Prostate gland (tissue), 2 donors: ENCODE results near the gene THAP8. TPM values are rescaled to one million over a fixed set of nuclear protein-coding genes. Genes with fewer than 3 reads are reported as not detected.
A peak's percentile ranks its signal among the peaks of the same experiment; 100 is the strongest.

Experiments
- DNase-seq: peaks from one replicate; pipeline ENCODE4 v3.0.0-alpha.2; 2019; ENCODE audit warnings: low spot score
- H3K27ac ChIP-seq, 2 donors: fragments of 200-600 bp; sonication (generic); 2 replicates each; pipeline ENCODE4 v1.5.1; 2017 to 2019
- H3K27me3 ChIP-seq: fragments of 200-600 bp; sonication (generic); replicated peaks from 2 replicates; pipeline ENCODE4 v1.5.1; 2019; ENCODE audit not compliant: insufficient read depth
- H3K36me3 ChIP-seq, 2 donors: fragments of 200-600 bp; sonication (generic); 1 replicate in 1 of 2; 2 replicates in 1 of 2; pipeline versions ENCODE4 v1.5.1 to v1.8.1; 2017 to 2019
- H3K4me1 ChIP-seq: fragments of 200-600 bp; sonication (generic); replicated peaks from 2 replicates; pipeline ENCODE4 v1.5.1; 2019
- H3K4me3 ChIP-seq, 2 donors: fragments of 200-600 bp; sonication (generic); 2 replicates each; pipeline ENCODE4 v1.5.1; 2017 to 2019
- H3K9me3 ChIP-seq: fragments of 200-600 bp; sonication (generic); 2 replicates; pipeline ENCODE4 v1.5.1; 2017
- POLR2A ChIP-seq: fragments of 450-650 bp; IDR thresholded peaks from one replicate; pipeline ENCODE4 v1.6.1; 2016; ENCODE audit warnings: antibody characterized with exemption, mild to moderate bottlenecking
- POLR2AphosphoS5 ChIP-seq: sonication (generic); formaldehyde crosslinking; IDR thresholded peaks from one replicate; pipeline ENCODE4 v1.6.1; 2017; ENCODE audit warnings: antibody characterized with exemption
- WGBS: methylation state at CpG from one replicate; pipeline ENCODE4 v1.1.5; 2018; 5-methylcytosine and 5-hydroxymethylcytosine counted together
- intact Hi-C: fragments of 100-400 bp; cut with DNase I; formaldehyde crosslinking; loops from one replicate; pipeline ENCODE4 v1.14.2; 2022
- total RNA-seq, 2 donors: library from RNA; depleted of rRNA; stranded (reverse); fragments of >200 nt; gene quantifications; one replicate each; pipeline ENCODE4 v1.1.0, GENCODE V29; 2016
- TF ChIP-seq, protein P1 (sequence below), 4 experiments: fragments of 200-600 bp in 2 of 4; fragments of 450-650 bp in 2 of 4; sonication (generic) in 2 of 4; IDR thresholded peaks; 1 replicate in 3 of 4; 2 replicates in 1 of 4; pipeline ENCODE4 v1.5.1; 2016 to 2019; ENCODE audit warnings: antibody characterized with exemption in 4 of 4, mild to moderate bottlenecking in 2 of 4, moderate library complexity in 2 of 4

Gene THAP8
- total RNA-seq, 2 donors from 2014 or later: 12.0 to 21.9 TPM

DNA sequence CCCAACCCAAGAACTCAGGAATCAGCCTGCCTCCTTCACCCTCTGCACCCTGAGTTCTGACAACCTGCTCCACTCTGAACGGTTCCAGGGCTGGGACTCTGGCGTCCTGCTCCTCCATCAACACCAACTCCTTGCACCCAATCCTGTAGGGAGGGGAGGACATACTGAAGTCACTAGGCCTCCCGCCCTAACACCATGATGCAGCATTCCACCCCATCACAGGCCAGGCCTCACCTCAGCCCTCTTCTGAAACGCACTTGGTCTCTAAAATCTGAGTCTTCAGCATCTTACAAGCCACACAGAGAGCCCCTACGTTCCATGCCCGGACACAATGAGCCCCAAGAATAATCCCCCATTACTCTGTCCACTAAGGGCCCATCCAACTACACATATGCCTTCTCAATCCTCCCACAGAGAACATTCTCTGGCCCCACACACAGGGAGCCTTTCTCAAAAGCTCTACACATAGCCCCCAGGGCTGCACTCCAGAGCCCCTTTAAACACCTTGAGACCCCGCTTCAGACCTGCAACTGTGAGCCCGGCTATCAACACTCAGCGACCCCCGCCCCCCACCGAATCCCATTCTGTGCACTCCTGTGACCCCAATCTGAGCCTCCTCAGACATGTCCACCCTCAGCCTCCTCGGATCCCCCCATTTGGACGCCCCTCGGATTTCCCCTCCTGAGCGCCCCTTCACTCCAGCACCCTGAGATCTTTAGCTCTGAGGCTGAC is 40.6 kb downstream of the THAP8 start:
- intact Hi-C loops: loop anchor here (5.0 kb wide), 1 partner anchor 39 kb away; the partner anchor contains the start of genes THAP8 and WDR62
- H3K36me3 ChIP-seq: no peaks in the 10 kb centered on the region
- TF ChIP-seq POLR2AphosphoS5 (no peak), POLR2A (no peak)
- H3K4me1 ChIP-seq: peaks cover 4% of the 10 kb centered on the region
- H3K4me3 ChIP-seq: peak overlapping the region; percentile 44 to 57
- no peak for DNase-seq
- peak overlapping the region; percentile 70 for H3K27ac ChIP-seq
- H3K9me3 ChIP-seq: no peaks in the 10 kb centered on the region
- 25% methylated on average over 15 of the region's 15 CpGs for WGBS
- no peaks in the 10 kb centered on the region for H3K27me3 ChIP-seq

DNA sequence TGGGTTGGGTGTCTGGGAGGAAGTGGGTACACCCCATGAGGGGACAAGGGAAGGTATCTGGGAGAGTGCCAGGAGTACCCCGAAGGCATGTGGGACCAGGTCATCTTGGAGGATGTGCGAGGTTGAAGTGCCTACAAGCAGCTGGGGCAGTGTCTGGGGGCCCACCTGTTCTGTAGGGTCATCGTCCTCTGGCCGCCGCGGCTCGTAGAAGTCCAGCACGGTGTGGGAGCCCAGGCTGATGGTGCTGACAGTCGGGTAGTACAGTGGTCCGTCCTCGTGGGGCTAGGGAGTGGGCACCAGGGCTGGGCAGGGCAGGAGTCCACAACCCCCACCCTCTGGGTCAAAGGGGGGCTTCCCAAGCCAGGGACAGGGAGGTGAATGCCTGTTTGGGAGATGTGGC is 43.7 kb downstream of the THAP8 start:
- H3K27ac ChIP-seq: no peak overlapping the region
- 96% methylated on average over 11 of the region's 11 CpGs for WGBS
- no peak for DNase-seq
- no peaks in the 10 kb centered on the region for H3K9me3 ChIP-seq
- H3K36me3 ChIP-seq: no peaks in the 10 kb centered on the region
- peaks cover 4% of the 10 kb centered on the region for H3K4me1 ChIP-seq
- no peaks in the 10 kb centered on the region for H3K27me3 ChIP-seq
- intact Hi-C loops: loop anchor here (5.0 kb wide), 1 partner anchor 42 kb away; the partner anchor contains the start of genes THAP8 and WDR62
- TF ChIP-seq POLR2AphosphoS5 (no peak), POLR2A (no peak)
- TF ChIP-seq, protein P1, sequence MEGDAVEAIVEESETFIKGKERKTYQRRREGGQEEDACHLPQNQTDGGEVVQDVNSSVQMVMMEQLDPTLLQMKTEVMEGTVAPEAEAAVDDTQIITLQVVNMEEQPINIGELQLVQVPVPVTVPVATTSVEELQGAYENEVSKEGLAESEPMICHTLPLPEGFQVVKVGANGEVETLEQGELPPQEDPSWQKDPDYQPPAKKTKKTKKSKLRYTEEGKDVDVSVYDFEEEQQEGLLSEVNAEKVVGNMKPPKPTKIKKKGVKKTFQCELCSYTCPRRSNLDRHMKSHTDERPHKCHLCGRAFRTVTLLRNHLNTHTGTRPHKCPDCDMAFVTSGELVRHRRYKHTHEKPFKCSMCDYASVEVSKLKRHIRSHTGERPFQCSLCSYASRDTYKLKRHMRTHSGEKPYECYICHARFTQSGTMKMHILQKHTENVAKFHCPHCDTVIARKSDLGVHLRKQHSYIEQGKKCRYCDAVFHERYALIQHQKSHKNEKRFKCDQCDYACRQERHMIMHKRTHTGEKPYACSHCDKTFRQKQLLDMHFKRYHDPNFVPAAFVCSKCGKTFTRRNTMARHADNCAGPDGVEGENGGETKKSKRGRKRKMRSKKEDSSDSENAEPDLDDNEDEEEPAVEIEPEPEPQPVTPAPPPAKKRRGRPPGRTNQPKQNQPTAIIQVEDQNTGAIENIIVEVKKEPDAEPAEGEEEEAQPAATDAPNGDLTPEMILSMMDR (IDR thresholded peaks at IDR 0.05): no peak
- no peak overlapping the region for H3K4me3 ChIP-seq

DNA sequence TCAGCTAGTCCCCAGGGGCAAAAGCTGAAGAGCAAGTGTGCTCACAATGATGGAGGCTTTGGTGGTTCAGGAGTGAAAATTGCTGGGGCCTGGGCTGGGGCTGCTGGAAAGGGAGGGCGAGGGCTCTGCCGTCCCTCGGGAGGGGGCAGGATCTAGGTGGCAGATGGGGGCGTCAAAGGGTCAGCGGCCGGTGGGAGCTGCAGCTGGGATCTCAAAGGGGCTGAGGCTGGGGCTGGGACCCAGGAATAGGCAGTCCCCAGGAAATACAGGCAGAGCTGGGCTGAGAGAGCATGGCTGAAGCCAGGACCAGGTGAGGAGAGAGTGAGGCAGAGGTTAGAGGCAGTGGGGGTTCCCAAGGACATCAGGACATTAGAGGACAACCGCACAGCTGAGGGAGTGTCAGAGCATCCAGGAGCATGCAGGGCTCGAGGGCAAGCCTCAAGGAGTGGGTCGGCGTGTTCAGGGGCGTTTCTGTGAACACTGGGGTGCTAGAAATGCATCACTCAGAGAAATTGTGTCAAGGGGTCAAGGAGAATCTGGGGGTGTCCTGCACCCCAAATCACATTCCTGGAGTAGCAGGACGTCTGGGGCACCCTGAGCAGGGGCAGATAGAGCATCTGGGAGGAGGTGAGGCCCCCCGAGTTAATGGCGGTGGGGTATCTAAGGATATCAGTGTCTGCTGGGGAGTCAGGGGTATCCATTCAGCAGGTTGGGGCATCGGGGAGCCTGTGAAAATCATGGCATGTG is 44.3 kb downstream of the THAP8 start:
- 48% methylated on average over 15 of the region's 15 CpGs for WGBS
- Histone ChIP-seq H3K27ac (peak overlapping the region; percentile 84 to 85), H3K27me3 (no peaks in the 10 kb centered on the region), H3K9me3 (no peaks in the 10 kb centered on the region), H3K4me3 (peak overlapping the region; percentile 40 to 43), H3K36me3 (no peaks in the 10 kb centered on the region), H3K4me1 (peaks cover 4% of the 10 kb centered on the region)
- DNase-seq: no peak
- TF ChIP-seq POLR2AphosphoS5: no peak
- TF ChIP-seq, protein P1 (IDR thresholded peaks at IDR 0.05): no peak
- no peak for TF ChIP-seq POLR2A
- intact Hi-C loops: loop anchor here (5.0 kb wide), 1 partner anchor 42 kb away; the partner anchor contains the start of genes THAP8 and WDR62

DNA sequence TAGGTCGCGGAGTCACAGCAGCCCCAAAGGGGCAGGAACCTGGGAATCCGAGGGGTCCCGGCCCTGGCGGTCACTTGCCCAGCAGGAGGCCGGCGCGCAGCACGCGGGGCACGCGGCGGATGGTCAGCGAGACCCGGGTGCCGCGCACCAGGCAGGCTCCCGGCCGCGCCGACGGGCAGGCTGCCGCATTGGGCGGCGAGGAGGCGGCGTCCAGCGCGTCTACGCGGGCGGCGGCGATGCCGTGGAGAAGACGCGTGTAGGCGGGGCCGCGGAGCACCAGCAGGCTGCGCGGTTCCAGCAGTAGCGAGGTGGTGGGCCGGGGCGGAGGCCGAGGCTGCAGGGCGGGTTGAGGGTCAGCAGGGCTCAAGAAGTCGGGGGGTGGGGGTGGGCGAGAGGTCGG is 44.9 kb downstream of the THAP8 start:
- DNase-seq: peak; percentile 55
- Histone ChIP-seq H3K4me1 (peaks cover 4% of the 10 kb centered on the region), H3K27me3 (no peaks in the 10 kb centered on the region), H3K36me3 (no peaks in the 10 kb centered on the region), H3K4me3 (peak overlapping the region; percentile 40 to 43), H3K27ac (peak overlapping the region; percentile 84 to 85), H3K9me3 (no peaks in the 10 kb centered on the region)
- intact Hi-C loops: no loop called here
- TF ChIP-seq POLR2AphosphoS5 (no peak), POLR2A (peak; percentile 56)
- TF ChIP-seq, protein P1 (IDR thresholded peaks at IDR 0.05): peak in 1 of 4 experiments; percentile 11
- WGBS: under 1% methylated on average over 50 of the region's 50 CpGs

DNA sequence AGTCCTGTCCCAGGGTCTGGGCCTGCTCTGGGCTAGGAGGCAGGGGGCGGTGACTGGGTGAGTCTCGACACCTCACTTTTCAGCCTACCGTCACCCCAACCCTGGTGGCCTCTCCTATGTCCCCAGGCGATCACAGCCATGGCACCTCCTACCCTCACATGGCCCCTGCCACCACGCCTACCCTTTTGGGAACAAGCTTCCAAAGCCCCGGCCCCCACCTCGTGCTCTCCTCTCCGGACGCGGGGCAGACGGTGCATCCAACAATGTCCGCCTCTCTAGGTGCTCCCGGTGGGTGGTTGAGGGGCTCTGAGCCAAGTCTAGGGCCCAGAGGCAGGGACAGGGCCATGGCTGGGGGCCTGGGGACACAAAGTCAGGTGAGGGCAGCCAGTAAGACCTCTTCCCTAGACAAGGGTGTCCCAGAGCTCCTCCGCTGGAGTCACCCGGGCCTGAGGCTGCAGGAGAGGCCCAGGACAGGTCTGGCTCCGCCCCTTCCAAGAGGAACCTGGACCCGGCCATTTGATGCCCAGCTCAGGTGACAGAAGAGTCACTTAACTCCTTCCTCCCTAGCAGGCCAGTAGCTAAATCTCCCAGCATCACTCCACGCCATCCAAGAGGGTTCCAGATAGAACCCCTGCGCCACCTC is 45.6 kb downstream of the THAP8 start, which contains the start of gene SYNE4:
Gene SYNE4 (minus strand): TSS at position 478 of the 643 bp plus-strand sequence. CDS start 132 bp downstream, at position 346.
- Histone ChIP-seq H3K36me3 (no peaks in the 10 kb centered on the region), H3K27me3 (no peaks in the 10 kb centered on the region), H3K4me3 (peak within 1 kb of the TSS; percentile 40 to 43), H3K9me3 (no peaks in the 10 kb centered on the region), H3K27ac (peak within 1 kb of the TSS; percentile 84 to 85), H3K4me1 (peaks cover 4% of the 10 kb centered on the region)
- peak; percentile 84 for DNase-seq
- TF ChIP-seq POLR2AphosphoS5 (peak; percentile 77), POLR2A (peak; percentile 71)
- TF ChIP-seq, protein P1 (IDR thresholded peaks at IDR 0.05): no peak
- intact Hi-C loops: no loop called here
- WGBS: 33% methylated on average over 19 of the region's 19 CpGs
